ENCODE data around the gene HES2. TPM values are rescaled to one million over a fixed set of nuclear protein-coding genes. Genes with fewer than 3 reads are reported as not detected.
"Not testable (repeated sequence)": the region's sequence is repeated elsewhere in the genome, so short reads cannot be mapped to it uniquely, and the experiment has no call there.

HES2 gene
- total and polyA plus RNA-seq, 11 donors, result 0.04 to 0.14 (median 0.12) TPM; not detected in 8

GRCh38 chr1:6447818-6448748 is 28.4 kb upstream of the HES2 start:
- Histone ChIP-seq H3K4me3 (peak overlapping the region in 3 of 12 donors; percentile 19 to 32 (median 26)), H3K27me3 (peaks cover 41 to 89% (median 64%) of the 10 kb centered on the region in 9 donors), H3K27ac (no peak overlapping the region), H3K9me3 (no peaks in the 10 kb centered on the region), H3K4me1 (peaks cover 0 to 26% (median 0%) of the 10 kb centered on the region in 12 donors), H3K36me3 (no peaks in the 10 kb centered on the region)
- no peak for TF ChIP-seq CTCF (IDR thresholded peaks at IDR 0.05)
- TF ChIP-seq POLR2A (IDR thresholded peaks at IDR 0.05), result no peak
- DNase-seq (no peak), ATAC-seq (no peak)
- intact Hi-C loops (cut with DNase I), result no loop called here
- 0 to 3% (median 2%) methylated on average over 16 to 68 of the region's 68 CpGs for WGBS, 4 donors

GRCh38 chr1:6447016-6447817 is 27.5 kb upstream of the HES2 start:
- no peak for TF ChIP-seq POLR2A (IDR thresholded peaks at IDR 0.05)
- no peak for TF ChIP-seq CTCF (IDR thresholded peaks at IDR 0.05)
- H3K36me3 ChIP-seq, result no peaks in the 10 kb centered on the region
- ATAC-seq (no peak), DNase-seq (no peak)
- peak overlapping the region in 6 of 12 donors; percentile 4 to 26 (median 12) for H3K4me3 ChIP-seq
- peaks cover 0 to 26% (median 0%) of the 10 kb centered on the region in 12 donors for H3K4me1 ChIP-seq
- no peak overlapping the region for H3K27ac ChIP-seq
- H3K27me3 ChIP-seq, result peaks cover 41 to 82% (median 56%) of the 10 kb centered on the region in 9 donors
- intact Hi-C loops (cut with DNase I), result no loop called here
- no peaks in the 10 kb centered on the region for H3K9me3 ChIP-seq
- WGBS, 4 donors, result 2 to 18% (median 4%) methylated on average over 9 to 67 of the region's 67 CpGs

GRCh38 chr1:6446665-6447015 is 26.9 kb upstream of the HES2 start:
- H3K27ac ChIP-seq, result no peak overlapping the region
- no peak for TF ChIP-seq CTCF (IDR thresholded peaks at IDR 0.05)
- no peak for TF ChIP-seq POLR2A (IDR thresholded peaks at IDR 0.05)
- no peaks in the 10 kb centered on the region for H3K36me3 ChIP-seq
- WGBS, 4 donors, result 59 to 72% (median 64%) methylated on average over 4 of the region's 4 CpGs
- DNase-seq, result no peak
- H3K27me3 ChIP-seq, result peaks cover 35 to 82% (median 55%) of the 10 kb centered on the region in 9 donors
- ATAC-seq, result no peak
- intact Hi-C loops (cut with DNase I), result no loop called here
- no peaks in the 10 kb centered on the region for H3K9me3 ChIP-seq
- no peak overlapping the region for H3K4me3 ChIP-seq
- H3K4me1 ChIP-seq, result peaks cover 0 to 26% (median 0%) of the 10 kb centered on the region in 12 donors

GRCh38 chr1:6445929-6446328 is 26.2 kb upstream of the HES2 start:
- DNase-seq; H3K9me3 ChIP-seq; intact Hi-C loops (cut with DNase I); H3K4me3 ChIP-seq; H3K27ac ChIP-seq; ATAC-seq; H3K36me3 ChIP-seq: not testable (repeated sequence)
- WGBS, 4 donors, result 84 to 97% (median 89%) methylated on average over 2 to 4 of the region's 4 CpGs
- peaks cover 31 to 82% (median 52%) of the 10 kb centered on the region in 9 donors for H3K27me3 ChIP-seq
- peaks cover 0 to 26% (median 0%) of the 10 kb centered on the region in 12 donors for H3K4me1 ChIP-seq

Data from heart left ventricle (tissue), 16 donors.